Left lung (tissue), 10 donors: ENCODE data around the gene BAHCC1. TPM values are rescaled to one million over a fixed set of nuclear protein-coding genes. Genes with fewer than 3 reads are reported as not detected.

Source experiments
- ATAC-seq: fragments of 200-7000 bp; cut with Tn5 transposase; one replicate; pipeline ENCODE4 v1.9.1; 2020; ENCODE audit warnings: moderate library complexity
- DNase-seq, 4 donors: peaks; one replicate each; pipeline ENCODE4 v3.0.0-alpha.2; 2013 to 2020
- H3K27ac ChIP-seq, 2 donors: fragments of 200-600 bp; sonication (generic) in 1 of 2; one replicate each; pipeline versions ENCODE4 v1.5.0 to v1.8.0; 2020 to 2021
- H3K27me3 ChIP-seq, 2 donors: fragments of 200-600 bp; sonication (generic) in 1 of 2; one replicate each; pipeline versions ENCODE4 v1.5.0 to v1.8.0; 2020 to 2021
- H3K36me3 ChIP-seq, 2 donors: fragments of 200-600 bp; sonication (generic) in 1 of 2; one replicate each; pipeline versions ENCODE4 v1.5.0 to v1.8.0; 2020 to 2021
- H3K4me1 ChIP-seq, 2 donors: fragments of 200-600 bp; one replicate each; pipeline ENCODE4 v1.8.0; 2021
- H3K4me3 ChIP-seq, 2 donors: fragments of 200-600 bp; sonication (generic) in 1 of 2; one replicate each; pipeline versions ENCODE4 v1.5.0 to v1.8.0; 2020 to 2021; ENCODE audit warnings: mild to moderate bottlenecking in 1 of 2
- H3K9me3 ChIP-seq, 2 donors: fragments of 200-600 bp; sonication (generic) in 1 of 2; one replicate each; pipeline versions ENCODE4 v1.5.0 to v1.8.0; 2020 to 2021
- intact Hi-C, 2 donors: fragments of 100-400 bp; cut with DNase I; formaldehyde crosslinking; loops; one replicate each; pipeline versions ENCODE4 v1.11.2 to v1.14.2; 2022
- polyA plus RNA-seq, 6 donors: library from polyadenylated mRNA; unstranded; fragments of 120-200 nt; gene quantifications; one replicate each; pipeline ENCODE4 v1.2.1, GENCODE V29; 2013; ENCODE audit not compliant: insufficient read length in 6 of 6
- total RNA-seq, 2 donors: library from RNA; stranded (reverse); fragmentation: NEBNext Ultra II Directional; extraction: Animal tissue kit (Norgen Biotek cat#: 25700); gene quantifications; one replicate each; pipeline ENCODE4 v1.2.1, GENCODE V29; 2021
- TF ChIP-seq, protein P1 (sequence below), 2 donors: fragments of 200-600 bp; sonication (generic) in 1 of 2; IDR thresholded peaks; one replicate each; pipeline versions ENCODE4 v1.5.0 to v1.8.0; 2021; ENCODE audit warnings: antibody characterized with exemption in 2 of 2
- donor health status: DM: no; HTN: yes; CAD: no.
- donor health status: DM: no; HTN: no; CAD: no.

Gene BAHCC1
- total and polyA plus RNA-seq, 8 donors = 13.6 to 28.5 (median 21.4) TPM

DNA sequence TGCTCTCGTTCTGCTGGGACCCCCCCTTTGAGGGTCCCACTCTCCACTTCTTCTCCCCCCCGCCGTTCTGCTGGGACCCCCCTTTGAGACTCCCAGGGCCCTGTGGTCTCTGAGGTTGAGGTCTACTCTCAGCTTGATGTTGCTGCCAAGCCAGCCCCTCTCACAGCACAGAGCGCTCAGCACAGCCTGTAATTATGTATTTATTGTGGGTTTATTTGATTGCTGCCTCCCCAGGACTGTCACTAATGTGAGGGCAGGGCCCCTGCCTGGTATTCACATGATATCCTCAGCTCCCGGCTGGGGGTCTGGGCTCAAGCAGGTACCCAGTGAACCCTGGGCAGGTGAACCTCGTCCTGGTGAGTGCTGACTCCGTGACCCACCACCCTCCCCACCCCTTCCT, 81.9 kb downstream of the BAHCC1 start:
- peaks cover 0 to 7% of the 10 kb centered on the region in 2 donors for H3K4me1 ChIP-seq
- DNase-seq (no peak), ATAC-seq (no peak)
- H3K27ac ChIP-seq = no peak overlapping the region
- no peak overlapping the region for H3K4me3 ChIP-seq
- no peaks in the 10 kb centered on the region for H3K9me3 ChIP-seq
- intact Hi-C loops = no loop called here
- peaks cover 0 to 19% of the 10 kb centered on the region in 2 donors for H3K27me3 ChIP-seq
- no peaks in the 10 kb centered on the region for H3K36me3 ChIP-seq
- TF ChIP-seq, protein P1, sequence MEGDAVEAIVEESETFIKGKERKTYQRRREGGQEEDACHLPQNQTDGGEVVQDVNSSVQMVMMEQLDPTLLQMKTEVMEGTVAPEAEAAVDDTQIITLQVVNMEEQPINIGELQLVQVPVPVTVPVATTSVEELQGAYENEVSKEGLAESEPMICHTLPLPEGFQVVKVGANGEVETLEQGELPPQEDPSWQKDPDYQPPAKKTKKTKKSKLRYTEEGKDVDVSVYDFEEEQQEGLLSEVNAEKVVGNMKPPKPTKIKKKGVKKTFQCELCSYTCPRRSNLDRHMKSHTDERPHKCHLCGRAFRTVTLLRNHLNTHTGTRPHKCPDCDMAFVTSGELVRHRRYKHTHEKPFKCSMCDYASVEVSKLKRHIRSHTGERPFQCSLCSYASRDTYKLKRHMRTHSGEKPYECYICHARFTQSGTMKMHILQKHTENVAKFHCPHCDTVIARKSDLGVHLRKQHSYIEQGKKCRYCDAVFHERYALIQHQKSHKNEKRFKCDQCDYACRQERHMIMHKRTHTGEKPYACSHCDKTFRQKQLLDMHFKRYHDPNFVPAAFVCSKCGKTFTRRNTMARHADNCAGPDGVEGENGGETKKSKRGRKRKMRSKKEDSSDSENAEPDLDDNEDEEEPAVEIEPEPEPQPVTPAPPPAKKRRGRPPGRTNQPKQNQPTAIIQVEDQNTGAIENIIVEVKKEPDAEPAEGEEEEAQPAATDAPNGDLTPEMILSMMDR (IDR thresholded peaks at IDR 0.05) = no peak

DNA sequence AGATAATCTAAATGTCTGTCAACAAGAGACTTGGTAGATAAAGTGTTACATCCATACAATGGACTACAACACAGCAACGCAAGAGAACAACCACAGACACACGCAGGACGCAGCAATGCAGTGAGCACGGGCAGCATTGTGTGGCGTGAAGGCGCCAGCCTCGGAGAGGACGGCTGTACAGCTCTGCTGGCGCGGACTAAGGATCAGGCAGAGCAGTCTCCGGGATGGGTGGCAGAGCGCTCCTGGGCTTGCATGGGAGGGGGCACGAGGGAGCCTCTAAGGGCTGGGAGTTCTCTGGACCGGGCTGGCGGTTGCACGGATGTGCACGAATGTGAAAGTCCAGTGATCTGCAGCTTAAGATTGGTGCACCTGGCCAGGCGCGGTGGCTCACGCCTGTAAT, 82.9 kb downstream of the BAHCC1 start:
- no peaks in the 10 kb centered on the region for H3K9me3 ChIP-seq
- ATAC-seq = no peak
- intact Hi-C loops = no loop called here
- H3K27ac ChIP-seq = no peak overlapping the region
- peaks cover 0 to 29% of the 10 kb centered on the region in 2 donors for H3K27me3 ChIP-seq
- H3K36me3 ChIP-seq = no peaks in the 10 kb centered on the region
- peaks cover 0 to 8% of the 10 kb centered on the region in 2 donors for H3K4me1 ChIP-seq
- no peak for DNase-seq
- TF ChIP-seq, protein P1 (IDR thresholded peaks at IDR 0.05) = no peak
- H3K4me3 ChIP-seq = no peak overlapping the region

DNA sequence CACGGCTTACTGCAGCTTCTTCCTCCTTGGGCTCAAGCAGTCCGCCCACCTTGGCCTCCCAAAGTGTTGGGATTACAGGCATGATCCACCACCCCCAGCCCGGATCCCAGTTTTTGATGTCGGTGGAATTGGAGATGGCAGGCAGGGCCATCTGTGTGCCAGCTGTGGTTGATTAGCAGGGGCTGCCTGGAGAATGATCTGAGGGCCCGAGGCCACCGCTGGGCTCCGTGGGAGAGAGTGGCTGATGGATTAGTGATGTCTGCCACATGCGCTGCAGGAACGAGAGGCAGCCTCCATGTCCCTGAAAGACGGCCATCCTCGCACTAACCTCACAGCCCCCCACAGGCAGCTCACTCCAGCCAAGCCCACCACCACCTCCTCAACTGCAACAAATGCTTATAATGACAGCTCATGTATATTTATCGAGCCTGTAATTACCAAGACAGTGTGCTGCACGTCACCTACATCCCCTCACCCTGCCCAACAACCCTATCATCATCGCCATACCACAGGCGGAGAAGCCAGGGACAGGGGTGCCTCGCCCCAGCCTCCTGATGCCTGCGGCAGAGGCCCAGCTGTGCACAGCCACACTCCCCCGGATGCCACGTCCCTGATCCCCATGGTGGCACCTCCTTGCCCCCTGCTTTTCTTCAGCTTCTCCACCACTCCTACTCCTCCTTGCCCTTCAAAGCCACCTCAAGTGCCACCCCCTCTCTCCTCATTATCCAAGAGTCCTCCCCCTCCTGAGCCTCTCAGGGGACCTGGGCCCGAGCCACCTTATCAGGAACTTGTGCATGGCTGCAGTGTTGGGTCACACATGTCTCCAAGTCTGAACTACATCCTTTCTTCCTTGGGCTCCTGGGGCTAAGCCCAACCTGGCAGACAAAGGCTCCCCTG, 84.2 kb downstream of the BAHCC1 start:
- no peak for ATAC-seq
- TF ChIP-seq, protein P1 (IDR thresholded peaks at IDR 0.05) = no peak
- no peaks in the 10 kb centered on the region for H3K9me3 ChIP-seq

DNA sequence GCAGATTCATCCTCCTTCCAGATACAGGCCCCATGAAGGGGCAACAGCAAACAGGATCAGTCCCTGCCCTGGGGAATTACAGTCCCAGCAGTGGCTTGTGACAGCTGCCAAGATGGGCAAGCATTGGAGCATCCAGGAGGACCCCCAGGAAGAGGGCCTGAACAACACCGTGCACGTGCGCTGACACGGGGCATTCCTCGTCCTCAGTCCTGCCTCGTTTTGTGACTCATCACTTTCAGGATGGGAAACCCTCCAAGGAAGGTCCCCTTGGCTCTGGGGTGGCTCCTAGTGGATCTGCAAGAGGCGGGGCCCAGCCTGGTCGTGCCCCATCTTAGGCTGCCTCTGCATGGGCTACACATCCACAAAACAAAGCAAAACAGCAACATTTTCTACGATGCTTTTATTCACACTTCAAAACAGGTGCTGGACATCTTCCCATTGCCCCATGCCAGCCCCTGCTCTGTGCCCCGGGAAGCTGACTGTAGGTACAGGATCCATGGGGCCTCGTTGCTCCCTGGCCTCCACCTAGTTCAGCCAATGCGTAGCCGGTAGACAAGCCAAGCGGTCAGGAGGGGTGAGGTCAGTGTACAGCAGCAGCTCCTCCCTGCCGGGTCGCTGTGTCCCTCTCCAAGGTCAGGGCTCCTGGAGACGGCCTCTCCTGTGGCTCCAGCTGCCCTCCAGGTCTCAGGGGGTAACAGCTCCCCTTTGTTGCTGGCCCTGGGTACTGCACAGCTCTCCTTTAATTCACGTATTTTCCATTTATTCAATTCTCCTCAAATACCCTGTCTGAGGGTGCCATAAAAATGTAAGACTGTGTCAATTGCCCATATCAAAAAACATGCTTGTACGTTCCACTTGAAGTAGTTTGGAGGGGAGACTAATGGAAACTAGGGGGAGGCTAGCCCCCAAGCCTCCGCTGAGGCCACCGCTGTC, 85.1 kb downstream of the BAHCC1 start:
- intact Hi-C loops = loop anchor here (5.0 to 10.0 kb wide), 4 partner anchors 76 to 228 kb away; partner anchors contain the start of gene BAHCC1 (in 1 of the 2)
- TF ChIP-seq, protein P1 (IDR thresholded peaks at IDR 0.05) = no peak
- ATAC-seq (no peak), DNase-seq (no peak)
- H3K9me3 ChIP-seq = no peaks in the 10 kb centered on the region
- peaks cover 5 to 27% of the 10 kb centered on the region in 2 donors for H3K4me1 ChIP-seq
- no peak overlapping the region for H3K27ac ChIP-seq
- no peaks in the 10 kb centered on the region for H3K36me3 ChIP-seq
- H3K4me3 ChIP-seq = no peak overlapping the region
- peaks cover 0 to 40% of the 10 kb centered on the region in 2 donors for H3K27me3 ChIP-seq

More for the DNA sequence above, 84.2 kb downstream of the BAHCC1 start:
- intact Hi-C loops = loop anchor here (5.0 to 10.0 kb wide), 4 partner anchors 75 to 227 kb away; partner anchors contain the start of gene BAHCC1 (in 1 of the 2)
- Histone ChIP-seq H3K27me3 (peaks cover 0 to 40% of the 10 kb centered on the region in 2 donors), H3K36me3 (no peaks in the 10 kb centered on the region), H3K4me3 (no peak overlapping the region), H3K4me1 (peaks cover 5 to 21% of the 10 kb centered on the region in 2 donors), H3K27ac (no peak overlapping the region)
- DNase-seq = no peak
